ENCODE data around the gene SPEM2. TPM values are rescaled to one million over a fixed set of nuclear protein-coding genes. Genes with fewer than 3 reads are reported as not detected.

The SPEM2 gene
- total RNA-seq, 4 donors from 2014 or later, result not detected

DNA sequence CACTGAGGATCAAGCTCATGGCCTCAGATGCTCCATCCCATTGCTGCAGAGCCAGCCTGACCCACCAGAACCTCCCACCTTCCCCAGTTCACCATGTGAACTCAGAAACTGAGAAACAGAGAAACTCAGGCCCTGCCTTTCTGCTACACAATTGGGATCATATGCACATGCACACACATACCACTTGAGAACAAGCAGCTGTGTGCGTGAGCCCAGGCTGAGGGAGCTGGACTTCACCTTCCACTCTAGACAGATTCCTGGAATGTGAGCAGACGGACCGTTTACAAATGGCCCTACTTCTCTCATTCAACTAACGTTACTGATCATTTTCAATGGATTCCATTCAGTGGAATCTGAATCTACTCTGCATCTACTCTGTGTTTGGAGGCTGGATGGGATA, 1.7 kb upstream of the SPEM2 start:
- TF ChIP-seq POLR2A (IDR thresholded peaks at IDR 0.05), result no peak
- TF ChIP-seq POLR2AphosphoS5 (IDR thresholded peaks at IDR 0.05), result no peak
- TF ChIP-seq, protein P1, sequence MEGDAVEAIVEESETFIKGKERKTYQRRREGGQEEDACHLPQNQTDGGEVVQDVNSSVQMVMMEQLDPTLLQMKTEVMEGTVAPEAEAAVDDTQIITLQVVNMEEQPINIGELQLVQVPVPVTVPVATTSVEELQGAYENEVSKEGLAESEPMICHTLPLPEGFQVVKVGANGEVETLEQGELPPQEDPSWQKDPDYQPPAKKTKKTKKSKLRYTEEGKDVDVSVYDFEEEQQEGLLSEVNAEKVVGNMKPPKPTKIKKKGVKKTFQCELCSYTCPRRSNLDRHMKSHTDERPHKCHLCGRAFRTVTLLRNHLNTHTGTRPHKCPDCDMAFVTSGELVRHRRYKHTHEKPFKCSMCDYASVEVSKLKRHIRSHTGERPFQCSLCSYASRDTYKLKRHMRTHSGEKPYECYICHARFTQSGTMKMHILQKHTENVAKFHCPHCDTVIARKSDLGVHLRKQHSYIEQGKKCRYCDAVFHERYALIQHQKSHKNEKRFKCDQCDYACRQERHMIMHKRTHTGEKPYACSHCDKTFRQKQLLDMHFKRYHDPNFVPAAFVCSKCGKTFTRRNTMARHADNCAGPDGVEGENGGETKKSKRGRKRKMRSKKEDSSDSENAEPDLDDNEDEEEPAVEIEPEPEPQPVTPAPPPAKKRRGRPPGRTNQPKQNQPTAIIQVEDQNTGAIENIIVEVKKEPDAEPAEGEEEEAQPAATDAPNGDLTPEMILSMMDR (IDR thresholded peaks at IDR 0.05), result no peak
- no peak for TF ChIP-seq EP300 (IDR thresholded peaks at IDR 0.05)
- H3K27me3 ChIP-seq, result no peaks in the 10 kb centered on the region
- H3K4me1 ChIP-seq, result no peaks in the 10 kb centered on the region
- H3K4me3 ChIP-seq, result no peak overlapping the region
- 87% methylated on average over 4 of the region's 4 CpGs for WGBS
- no peaks in the 10 kb centered on the region for H3K9me3 ChIP-seq
- H3K27ac ChIP-seq, result no peak overlapping the region
- no peaks in the 10 kb centered on the region for H3K36me3 ChIP-seq
- no peak for DNase-seq (ENCODE audit: low spot score in 2 of 2)

DNA sequence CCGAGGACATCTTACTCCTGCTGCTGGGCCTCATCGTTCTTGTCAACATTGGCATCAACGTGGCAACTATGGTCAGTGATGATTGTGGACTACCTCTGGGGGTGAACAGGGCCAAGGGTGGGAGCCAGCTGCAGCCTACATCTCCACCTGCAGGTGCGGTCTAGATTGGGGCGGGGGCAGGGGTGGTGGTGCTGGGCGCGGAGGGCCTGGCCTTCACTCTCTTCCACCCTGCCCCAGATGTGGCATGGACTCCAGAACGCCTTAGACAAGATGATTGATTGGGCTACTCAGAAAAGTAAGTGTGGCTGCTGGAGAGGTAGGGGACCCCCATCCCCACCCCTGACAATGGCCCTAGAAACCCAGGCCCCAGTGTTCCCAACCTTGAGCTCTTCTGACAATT, 340 bp downstream of the SPEM2 start:
- H3K27me3 ChIP-seq, result no peaks in the 10 kb centered on the region
- no peak overlapping the region for H3K4me3 ChIP-seq
- no peak for TF ChIP-seq POLR2AphosphoS5 (IDR thresholded peaks at IDR 0.05)
- TF ChIP-seq POLR2A (IDR thresholded peaks at IDR 0.05), result no peak
- TF ChIP-seq, protein P1 (IDR thresholded peaks at IDR 0.05), result no peak
- TF ChIP-seq EP300 (IDR thresholded peaks at IDR 0.05), result no peak
- H3K9me3 ChIP-seq, result no peaks in the 10 kb centered on the region
- DNase-seq (ENCODE audit: low spot score in 2 of 2), result no peak
- no peaks in the 10 kb centered on the region for H3K4me1 ChIP-seq
- no peaks in the 10 kb centered on the region for H3K36me3 ChIP-seq
- H3K27ac ChIP-seq, result no peak overlapping the region
- WGBS, result 89% methylated on average over 5 of the region's 8 CpGs

DNA sequence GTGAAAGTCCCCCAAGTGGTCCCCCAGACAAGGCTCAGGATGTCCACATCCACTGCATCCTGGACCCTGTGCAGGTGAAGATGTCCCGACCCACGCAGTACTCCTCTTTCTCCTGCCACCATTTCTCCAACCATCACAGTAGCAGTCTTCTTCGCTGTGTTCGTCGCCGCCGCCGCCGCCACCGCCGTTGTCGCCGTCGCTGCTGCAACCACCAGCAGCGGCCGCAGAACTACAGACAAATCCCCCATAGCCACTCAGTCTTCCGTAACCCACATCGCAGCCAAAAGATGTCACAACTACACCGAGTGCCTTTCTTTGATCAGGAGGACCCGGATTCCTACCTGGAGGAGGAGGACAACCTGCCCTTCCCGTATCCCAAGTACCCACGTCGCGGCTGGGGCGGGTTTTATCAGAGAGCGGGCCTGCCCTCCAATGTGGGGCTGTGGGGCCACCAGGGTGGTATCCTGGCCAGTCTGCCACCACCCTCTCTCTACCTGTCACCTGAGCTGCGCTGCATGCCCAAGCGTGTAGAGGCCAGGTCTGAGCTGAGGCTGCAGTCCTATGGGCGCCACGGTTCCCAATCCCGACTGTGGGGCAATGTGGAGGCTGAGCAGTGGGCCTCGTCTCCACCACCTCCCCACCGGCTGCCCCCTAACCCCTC, 917 bp downstream of the SPEM2 start:
- H3K4me1 ChIP-seq, result no peaks in the 10 kb centered on the region
- 94% methylated on average over 26 of the region's 33 CpGs for WGBS
- TF ChIP-seq POLR2A (IDR thresholded peaks at IDR 0.05) (no peak), EP300 (IDR thresholded peaks at IDR 0.05) (no peak), POLR2AphosphoS5 (IDR thresholded peaks at IDR 0.05) (no peak)
- TF ChIP-seq, protein P1 (IDR thresholded peaks at IDR 0.05), result no peak

DNA sequence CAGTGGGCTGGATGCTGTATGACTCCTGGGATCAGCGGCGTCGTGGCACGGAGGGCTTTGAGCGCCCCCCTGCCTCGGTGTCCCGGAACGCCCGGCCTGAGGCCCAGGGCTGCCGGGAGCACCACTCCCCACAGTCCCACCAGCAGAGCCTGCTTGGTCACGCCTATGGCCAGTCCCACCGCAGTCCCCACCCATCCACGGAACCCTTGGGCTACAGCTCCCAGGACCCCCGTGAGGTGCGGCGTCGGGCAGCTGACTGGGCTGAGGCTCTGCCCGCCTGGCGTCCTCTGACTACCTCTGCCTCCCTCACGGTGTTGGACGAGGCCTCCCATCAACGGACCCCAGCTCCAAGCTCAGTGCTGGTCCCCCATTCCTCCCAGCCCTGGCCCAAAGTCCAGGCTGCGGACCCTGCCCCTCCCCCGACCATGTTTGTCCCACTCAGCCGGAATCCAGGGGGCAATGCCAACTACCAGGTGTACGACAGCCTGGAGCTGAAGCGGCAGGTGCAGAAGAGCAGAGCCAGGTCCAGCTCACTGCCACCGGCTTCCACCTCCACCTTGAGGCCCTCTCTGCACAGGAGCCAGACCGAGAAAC, 1.6 kb downstream of the SPEM2 start:
- DNase-seq (ENCODE audit: low spot score in 2 of 2), result no peak
- Histone ChIP-seq H3K27me3 (no peaks in the 10 kb centered on the region), H3K9me3 (no peaks in the 10 kb centered on the region), H3K36me3 (no peaks in the 10 kb centered on the region), H3K4me1 (no peaks in the 10 kb centered on the region), H3K27ac (no peak overlapping the region), H3K4me3 (no peak overlapping the region)
- WGBS, result 97% methylated on average over 9 of the region's 29 CpGs
- TF ChIP-seq POLR2AphosphoS5 (IDR thresholded peaks at IDR 0.05) (no peak), POLR2A (IDR thresholded peaks at IDR 0.05) (no peak), EP300 (IDR thresholded peaks at IDR 0.05) (no peak)
- TF ChIP-seq, protein P1 (IDR thresholded peaks at IDR 0.05), result no peak

More for the DNA sequence above, 917 bp downstream of the SPEM2 start:
- no peak overlapping the region for H3K27ac ChIP-seq
- DNase-seq (ENCODE audit: low spot score in 2 of 2), result no peak
- no peak overlapping the region for H3K4me3 ChIP-seq
- no peaks in the 10 kb centered on the region for H3K36me3 ChIP-seq
- no peaks in the 10 kb centered on the region for H3K27me3 ChIP-seq
- no peaks in the 10 kb centered on the region for H3K9me3 ChIP-seq

DNA sequence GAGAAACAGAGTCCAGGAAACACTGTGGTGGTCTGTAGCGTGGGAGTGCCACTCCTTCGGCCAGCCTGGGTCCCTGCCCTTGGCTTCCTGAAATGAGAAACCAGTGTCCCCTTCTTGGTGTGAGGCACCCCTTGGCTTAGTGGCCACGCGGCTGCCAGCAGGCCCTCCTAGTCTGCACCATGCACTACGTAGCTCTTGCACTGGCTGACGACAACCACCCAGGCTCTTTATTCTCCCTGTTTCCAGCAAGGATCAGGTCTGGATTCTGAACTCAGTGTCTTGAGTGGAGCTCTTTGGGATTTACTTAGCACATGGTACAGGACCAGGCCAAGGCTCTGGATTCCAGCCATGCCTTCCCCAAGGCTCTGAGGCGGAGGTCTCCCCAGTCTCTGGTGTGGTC, 2.1 kb downstream of the SPEM2 start:
- TF ChIP-seq, protein P1 (IDR thresholded peaks at IDR 0.05), result no peak
- TF ChIP-seq POLR2AphosphoS5 (IDR thresholded peaks at IDR 0.05) (no peak), POLR2A (IDR thresholded peaks at IDR 0.05) (no peak), EP300 (IDR thresholded peaks at IDR 0.05) (no peak)
- 94% methylated on average over 7 of the region's 7 CpGs for WGBS
- H3K9me3 ChIP-seq, result no peaks in the 10 kb centered on the region

More for the DNA sequence above, 2.1 kb downstream of the SPEM2 start:
- Histone ChIP-seq H3K27me3 (no peaks in the 10 kb centered on the region), H3K4me1 (no peaks in the 10 kb centered on the region), H3K27ac (no peak overlapping the region), H3K4me3 (no peak overlapping the region), H3K36me3 (no peaks in the 10 kb centered on the region)
- DNase-seq (ENCODE audit: low spot score in 2 of 2), result no peak

Data from suprapubic skin (tissue), 4 donors.